ENCODE data around the gene ETV3L. TPM values are rescaled to one million over a fixed set of nuclear protein-coding genes. Genes with fewer than 3 reads are reported as not detected.
A peak's percentile ranks its signal among the peaks of the same experiment; 100 is the strongest.

Gene ETV3L
- total RNA-seq, 4 donors from 2014 or later, result not detected

DNA sequence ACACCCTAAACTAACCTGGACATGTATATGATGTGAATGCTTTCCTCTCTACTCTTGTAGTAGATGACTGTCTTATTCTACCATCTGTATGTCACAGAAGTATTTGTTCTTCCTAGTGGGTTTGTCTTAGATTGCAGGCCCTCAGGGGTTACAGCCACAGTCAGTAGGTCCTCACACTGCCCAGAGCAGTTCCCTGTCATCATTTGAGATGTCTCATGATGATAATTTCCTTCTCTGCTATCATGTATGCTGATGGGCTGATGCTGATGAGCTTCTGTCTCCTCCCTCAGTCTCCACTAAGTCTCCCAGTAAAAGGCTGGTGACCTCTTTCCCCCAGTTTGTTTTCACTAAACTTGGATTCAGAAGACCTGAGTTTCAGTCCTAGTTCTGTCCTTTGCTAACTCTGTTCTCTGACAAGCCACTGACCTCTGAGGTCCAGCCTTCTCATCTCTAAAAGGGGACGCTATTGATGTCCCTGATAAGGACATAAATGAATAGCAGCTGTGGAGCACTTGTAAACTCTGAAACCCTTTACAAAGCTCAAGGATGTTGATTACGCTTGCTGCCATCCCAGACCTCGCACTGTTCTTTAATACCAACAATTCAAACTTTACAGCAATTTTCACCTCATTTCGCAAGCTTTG, 41.7 kb upstream of the ETV3L start:
- no peak for ATAC-seq
- Histone ChIP-seq H3K4me3 (no peak overlapping the region), H3K27me3 (no peaks in the 10 kb centered on the region), H3K36me3 (no peaks in the 10 kb centered on the region), H3K9me3 (no peaks in the 10 kb centered on the region), H3K4me1 (peaks cover 18% of the 10 kb centered on the region in 2 donors), H3K27ac (no peak overlapping the region)
- intact Hi-C loops (cut with DNase I; ENCODE audit: low total_unique reads) (no loop called here), in situ Hi-C loops (cut with MboI; ENCODE audit: low sequenced_read_pairs in 4 of 4) (no loop called here)
- no peak for DNase-seq
- TF ChIP-seq, protein P1, sequence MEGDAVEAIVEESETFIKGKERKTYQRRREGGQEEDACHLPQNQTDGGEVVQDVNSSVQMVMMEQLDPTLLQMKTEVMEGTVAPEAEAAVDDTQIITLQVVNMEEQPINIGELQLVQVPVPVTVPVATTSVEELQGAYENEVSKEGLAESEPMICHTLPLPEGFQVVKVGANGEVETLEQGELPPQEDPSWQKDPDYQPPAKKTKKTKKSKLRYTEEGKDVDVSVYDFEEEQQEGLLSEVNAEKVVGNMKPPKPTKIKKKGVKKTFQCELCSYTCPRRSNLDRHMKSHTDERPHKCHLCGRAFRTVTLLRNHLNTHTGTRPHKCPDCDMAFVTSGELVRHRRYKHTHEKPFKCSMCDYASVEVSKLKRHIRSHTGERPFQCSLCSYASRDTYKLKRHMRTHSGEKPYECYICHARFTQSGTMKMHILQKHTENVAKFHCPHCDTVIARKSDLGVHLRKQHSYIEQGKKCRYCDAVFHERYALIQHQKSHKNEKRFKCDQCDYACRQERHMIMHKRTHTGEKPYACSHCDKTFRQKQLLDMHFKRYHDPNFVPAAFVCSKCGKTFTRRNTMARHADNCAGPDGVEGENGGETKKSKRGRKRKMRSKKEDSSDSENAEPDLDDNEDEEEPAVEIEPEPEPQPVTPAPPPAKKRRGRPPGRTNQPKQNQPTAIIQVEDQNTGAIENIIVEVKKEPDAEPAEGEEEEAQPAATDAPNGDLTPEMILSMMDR (IDR thresholded peaks at IDR 0.05 in 4 of 5, conservative IDR thresholded peaks at IDR 0.05 in 1 of 5), result no peak
- TF ChIP-seq POLR2A (IDR thresholded peaks at IDR 0.05), result no peak

DNA sequence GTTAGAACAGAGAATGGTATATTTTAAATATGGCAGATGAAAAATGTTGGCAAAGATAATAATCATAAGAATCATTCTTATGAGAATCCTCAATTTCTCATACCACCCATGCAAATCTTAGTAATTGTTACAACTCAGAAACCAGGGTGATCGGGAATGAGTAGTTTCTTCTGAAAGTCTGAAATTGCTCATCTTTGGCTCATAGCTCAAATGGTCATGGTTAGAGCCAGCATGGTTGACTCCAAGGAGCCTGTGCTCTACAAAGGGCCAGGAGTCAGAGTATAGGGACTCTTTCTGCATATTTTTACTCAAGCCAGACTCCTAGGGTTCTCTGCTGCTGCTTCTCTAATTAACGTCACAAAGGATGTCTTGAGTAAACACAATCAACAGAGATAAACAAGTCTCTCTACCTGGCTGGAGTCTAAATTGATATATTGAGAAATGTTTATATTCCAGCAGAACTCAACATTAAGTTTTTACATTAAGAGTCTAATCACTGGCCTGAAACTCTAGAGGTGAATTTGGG, 40.5 kb upstream of the ETV3L start:
- TF ChIP-seq, protein P1 (IDR thresholded peaks at IDR 0.05 in 4 of 5, conservative IDR thresholded peaks at IDR 0.05 in 1 of 5), result no peak
- TF ChIP-seq POLR2A (IDR thresholded peaks at IDR 0.05), result no peak
- peaks cover 23 to 25% of the 10 kb centered on the region in 2 donors for H3K4me1 ChIP-seq
- H3K27ac ChIP-seq, result no peak overlapping the region
- no peak overlapping the region for H3K4me3 ChIP-seq
- H3K27me3 ChIP-seq, result no peaks in the 10 kb centered on the region
- H3K9me3 ChIP-seq, result no peaks in the 10 kb centered on the region
- intact Hi-C loops (cut with DNase I; ENCODE audit: low total_unique reads) (no loop called here), in situ Hi-C loops (cut with MboI; ENCODE audit: low sequenced_read_pairs in 4 of 4) (no loop called here)
- no peak for DNase-seq
- no peak for ATAC-seq
- H3K36me3 ChIP-seq, result peaks cover 0 to 9% of the 10 kb centered on the region in 2 donors

DNA sequence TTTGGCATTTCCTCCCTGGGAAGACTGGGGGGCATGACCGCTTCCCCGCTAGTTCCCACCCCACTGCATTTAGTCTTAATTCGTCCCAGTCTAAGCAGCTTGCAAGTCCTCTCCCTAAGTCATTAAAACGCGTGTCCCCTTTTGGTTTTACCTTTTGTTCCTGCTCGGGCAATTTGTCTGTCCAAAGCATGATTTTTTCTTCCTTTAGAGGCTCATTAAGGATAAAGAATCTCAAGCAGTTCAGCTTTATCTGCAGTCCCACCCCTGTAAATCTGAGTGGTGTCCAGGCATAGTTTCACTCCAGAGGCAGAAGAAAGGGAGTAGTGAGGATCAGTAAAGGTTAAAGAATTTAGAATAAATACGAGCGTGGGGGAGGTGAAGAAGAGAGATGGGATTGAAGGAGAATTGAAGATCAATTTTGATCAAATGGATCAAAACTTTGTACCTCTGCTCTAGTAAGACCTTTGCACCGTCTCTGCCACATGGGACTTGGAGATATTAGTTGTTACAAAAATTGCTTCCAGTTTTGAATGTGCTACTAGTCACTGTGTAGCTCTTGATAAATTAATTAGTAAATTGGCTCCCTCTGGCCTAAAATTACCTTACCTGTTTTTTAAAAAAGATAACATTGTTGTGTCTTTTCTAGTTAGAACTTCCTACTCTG, 39.6 kb upstream of the ETV3L start:
- in situ Hi-C loops (cut with MboI; ENCODE audit: low sequenced_read_pairs in 4 of 4) (no loop called here), intact Hi-C loops (cut with DNase I; ENCODE audit: low total_unique reads) (loop anchor here (5.0 kb wide), 1 partner anchor 92 kb away; the partner anchor contains the start of gene ARHGEF11)
- H3K4me1 ChIP-seq, result peaks cover 23 to 25% of the 10 kb centered on the region in 2 donors
- no peaks in the 10 kb centered on the region for H3K27me3 ChIP-seq
- TF ChIP-seq, protein P1 (IDR thresholded peaks at IDR 0.05 in 4 of 5, conservative IDR thresholded peaks at IDR 0.05 in 1 of 5), result no peak
- no peak for TF ChIP-seq POLR2A (IDR thresholded peaks at IDR 0.05)
- peak overlapping the region; percentile 93 to 96 (median 95) for H3K27ac ChIP-seq
- no peak for ATAC-seq
- H3K36me3 ChIP-seq, result peaks cover 0 to 19% of the 10 kb centered on the region in 2 donors
- H3K4me3 ChIP-seq, result peak overlapping the region; percentile 93 to 100 (median 96)
- no peaks in the 10 kb centered on the region for H3K9me3 ChIP-seq
- DNase-seq, result no peak

DNA sequence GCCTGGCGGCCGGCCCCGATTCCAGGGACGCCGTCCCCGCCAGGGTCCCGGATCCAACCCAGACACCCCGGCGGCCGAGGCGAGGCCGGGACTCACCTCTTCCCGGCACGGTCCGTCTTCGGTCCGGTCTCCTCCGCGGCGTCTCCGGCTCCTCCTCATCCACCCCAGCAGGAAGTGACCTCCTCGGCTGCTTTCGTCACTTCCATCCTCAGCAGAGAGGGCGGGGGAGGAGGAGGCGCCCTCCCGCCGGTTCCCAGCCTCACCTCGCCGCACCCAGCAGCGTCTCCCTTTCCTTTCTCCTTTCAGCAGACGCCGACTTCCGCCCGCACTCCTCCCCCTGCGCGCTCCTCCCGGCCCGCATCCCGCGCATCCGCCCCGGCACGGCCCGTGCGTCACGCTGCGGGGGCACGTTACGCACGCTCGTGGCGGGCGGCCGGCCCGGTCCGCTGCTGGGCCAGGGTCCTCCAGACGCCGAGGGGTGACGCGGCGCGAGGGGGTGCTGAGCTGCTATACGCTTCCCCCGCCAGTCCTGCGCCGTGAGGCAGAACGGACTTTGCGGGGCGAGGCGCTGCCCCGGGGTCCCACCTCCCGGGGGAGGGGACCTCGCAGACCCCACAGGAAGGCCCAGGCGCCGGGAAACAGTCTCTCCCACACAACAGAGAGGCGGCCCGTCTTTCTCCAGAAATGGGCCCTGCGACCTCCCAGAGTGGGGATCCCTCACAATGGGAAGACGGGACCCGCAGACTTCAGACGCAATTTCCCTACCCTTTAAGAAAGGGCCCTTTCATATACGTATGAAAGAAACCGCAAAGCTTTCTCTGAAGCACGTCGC, 38.8 kb upstream of the ETV3L start, which contains the start of gene ETV3:
Gene ETV3 (minus strand): TSS at position 176 of the 832 bp plus-strand sequence. CDS start 2,043 bp downstream, outside the sequence.
- in situ Hi-C loops (cut with MboI; ENCODE audit: low sequenced_read_pairs in 4 of 4), result no loop called here
- H3K36me3 ChIP-seq, result peaks cover 0 to 26% of the 10 kb centered on the region in 2 donors
- peak within 1 kb of the TSS; percentile 93 to 96 (median 95) for H3K27ac ChIP-seq
- DNase-seq (peak; percentile 78 to 84), ATAC-seq (peak; percentile 95 to 97)
- TF ChIP-seq, protein P1 (IDR thresholded peaks at IDR 0.05 in 4 of 5, conservative IDR thresholded peaks at IDR 0.05 in 1 of 5), result no peak
- peak; percentile 84 for TF ChIP-seq POLR2A (IDR thresholded peaks at IDR 0.05)
- H3K4me3 ChIP-seq, result peak within 1 kb of the TSS; percentile 93 to 100 (median 96)
- no peaks in the 10 kb centered on the region for H3K9me3 ChIP-seq
- intact Hi-C loops (cut with DNase I; ENCODE audit: low total_unique reads), result loop anchor here (5.0 kb wide), 1 partner anchor 91 kb away; the partner anchor contains the start of gene ARHGEF11
- no peaks in the 10 kb centered on the region for H3K27me3 ChIP-seq
- peaks cover 23 to 25% of the 10 kb centered on the region in 2 donors for H3K4me1 ChIP-seq

Measured in gastrocnemius medialis (tissue), 4 donors.